IMR-90 (cell line): ENCODE results near the gene LEPROT.

Experiments
- CTCF ChIP-seq: conservative IDR thresholded peaks from 2 replicates; pipeline ENCODE4 v1.5.1; 2012; ENCODE audit warnings: mild to moderate bottlenecking, low read depth, low read length, improper control_type of control experiment
- POLR2A ChIP-seq: IDR thresholded peaks from 2 replicates; pipeline ENCODE4 v1.6.1; 2012; ENCODE audit warnings: mild to moderate bottlenecking, low read depth, low read length

- TF ChIP-seq CTCF (no peak), POLR2A (no peak)
Observed at GRCh38 chr1:65421351-65422025, 1.0 kb downstream of the LEPROT start.
